PFSK-1 (cell line): ENCODE measurements around the gene MRPL55.

ENCODE experiments used
- FOXP2 ChIP-seq: optimal IDR thresholded peaks from 2 replicates; pipeline ENCODE3; 2011; ENCODE audit warnings: borderline replicate concordance, control low read depth, inconsistent platforms; ENCODE audit not compliant: insufficient read depth; ENCODE audit errors: extremely low read length, extremely low read depth
- POLR2AphosphoS5 ChIP-seq: IDR thresholded peaks from 2 replicates; pipeline ENCODE4 v1.6.1; 2012; ENCODE audit warnings: low read depth, mild to moderate bottlenecking, control low read depth, low read length, moderate library complexity
- REST ChIP-seq, 2 experiments: IDR thresholded peaks; 2 replicates each; pipeline versions ENCODE4 v1.6.1 to v1.8.0; 2011 to 2012; ENCODE audit warnings: low read depth in 2 of 2, low read length in 2 of 2, control low read depth in 1 of 2, inconsistent platforms in 1 of 2, mild to moderate bottlenecking in 1 of 2, moderate library complexity in 1 of 2; ENCODE audit not compliant: insufficient read depth in 1 of 2
- SIN3A ChIP-seq: IDR thresholded peaks from 2 replicates; pipeline ENCODE4 v1.6.1; 2012; ENCODE audit warnings: mild to moderate bottlenecking, low read length, moderate library complexity, borderline replicate concordance; ENCODE audit not compliant: insufficient read depth
- TAF1 ChIP-seq: IDR thresholded peaks from 2 replicates; pipeline ENCODE4 v1.6.1; 2012; ENCODE audit warnings: low read length, control low read depth, borderline replicate concordance; ENCODE audit not compliant: insufficient read depth

Gene MRPL55

GRCh38 chr1:228064296-228064695 is 44.8 kb downstream of the MRPL55 start:
- TF ChIP-seq TAF1 (no peak), SIN3A (no peak), POLR2AphosphoS5 (no peak), FOXP2 (no peak), REST (IDR thresholded peaks at IDR 0.05; ENCODE audit: insufficient read depth in 1 of 2, low read depth in 2 of 2, low read length in 2 of 2) (no peak)

GRCh38 chr1:228063251-228064191 is 45.6 kb downstream of the MRPL55 start:
- TF ChIP-seq FOXP2 (no peak), SIN3A (no peak), REST (IDR thresholded peaks at IDR 0.05; ENCODE audit: insufficient read depth in 1 of 2, low read depth in 2 of 2, low read length in 2 of 2) (no peak), TAF1 (no peak), POLR2AphosphoS5 (no peak)

- TF ChIP-seq SIN3A (no peak), FOXP2 (no peak), POLR2AphosphoS5 (no peak), REST (IDR thresholded peaks at IDR 0.05; ENCODE audit: insufficient read depth in 1 of 2, low read depth in 2 of 2, low read length in 2 of 2) (no peak), TAF1 (no peak)
These were observed 46.3 kb downstream of the MRPL55 start for GRCh38 chr1:228062812-228063211.

- TF ChIP-seq REST (IDR thresholded peaks at IDR 0.05; ENCODE audit: insufficient read depth in 1 of 2, low read depth in 2 of 2, low read length in 2 of 2) (no peak), FOXP2 (no peak), SIN3A (no peak), POLR2AphosphoS5 (no peak), TAF1 (no peak)
These were observed 46.9 kb downstream of the MRPL55 start for GRCh38 chr1:228062085-228062791.
